ENCODE data around the gene COL9A3.

COL9A3 gene

GRCh38 chr20:62816884-62817873 is at the start of gene COL9A3:
TSS of gene COL9A3 (plus strand) at chr20:62817050. CDS start at chr20:62817065, 15 bp downstream.
- H3K27ac ChIP-seq, result no peak within 1 kb of the TSS
- DNase-seq (ENCODE audit: low read depth, low spot score), result no peak

- no peak for DNase-seq (ENCODE audit: low read depth, low spot score)
- H3K27ac ChIP-seq, result no peak overlapping the region
Observed at GRCh38 chr20:62768234-62768546, 48.7 kb upstream of the COL9A3 start.

GRCh38 chr20:62768551-62769287 is 48.1 kb upstream of the COL9A3 start:
- H3K27ac ChIP-seq, result no peak overlapping the region
- no peak for DNase-seq (ENCODE audit: low read depth, low spot score)

GRCh38 chr20:62769346-62770071 is 47.3 kb upstream of the COL9A3 start:
- no peak overlapping the region for H3K27ac ChIP-seq
- no peak for DNase-seq (ENCODE audit: low read depth, low spot score)

GRCh38 chr20:62770111-62770910 is 46.5 kb upstream of the COL9A3 start:
- H3K27ac ChIP-seq, result no peak overlapping the region
- DNase-seq (ENCODE audit: low read depth, low spot score), result no peak

- no peak for DNase-seq (ENCODE audit: low read depth, low spot score)
- H3K27ac ChIP-seq, result no peak overlapping the region
Observed at GRCh38 chr20:62770916-62771315, 45.9 kb upstream of the COL9A3 start.

GRCh38 chr20:62771396-62772102 is 45.3 kb upstream of the COL9A3 start:
- DNase-seq (ENCODE audit: low read depth, low spot score), result no peak
- no peak overlapping the region for H3K27ac ChIP-seq

GRCh38 chr20:62772103-62772611 is 44.7 kb upstream of the COL9A3 start:
- no peak for DNase-seq (ENCODE audit: low read depth, low spot score)
- H3K27ac ChIP-seq, result no peak overlapping the region

- no peak overlapping the region for H3K27ac ChIP-seq
- DNase-seq (ENCODE audit: low read depth, low spot score), result no peak
Observed at GRCh38 chr20:62772619-62772989, 44.2 kb upstream of the COL9A3 start.

GRCh38 chr20:62772990-62773844 is 43.6 kb upstream of the COL9A3 start:
- DNase-seq (ENCODE audit: low read depth, low spot score), result no peak
- no peak overlapping the region for H3K27ac ChIP-seq

GRCh38 chr20:62773845-62774714 is 42.8 kb upstream of the COL9A3 start:
- DNase-seq (ENCODE audit: low read depth, low spot score), result no peak
- no peak overlapping the region for H3K27ac ChIP-seq

GRCh38 chr20:62774762-62775161 is 42.1 kb upstream of the COL9A3 start:
- no peak overlapping the region for H3K27ac ChIP-seq
- DNase-seq (ENCODE audit: low read depth, low spot score), result no peak

- no peak overlapping the region for H3K27ac ChIP-seq
- no peak for DNase-seq (ENCODE audit: low read depth, low spot score)
Observed at GRCh38 chr20:62775206-62775605, 41.6 kb upstream of the COL9A3 start.

GRCh38 chr20:62776035-62776691 is 40.7 kb upstream of the COL9A3 start:
- DNase-seq (ENCODE audit: low read depth, low spot score), result no peak
- H3K27ac ChIP-seq, result no peak overlapping the region

- H3K27ac ChIP-seq, result no peak overlapping the region
- DNase-seq (ENCODE audit: low read depth, low spot score), result no peak
Observed at GRCh38 chr20:62776692-62777527, 39.9 kb upstream of the COL9A3 start.

- DNase-seq (ENCODE audit: low read depth, low spot score), result no peak
- H3K27ac ChIP-seq, result no peak overlapping the region
Observed at GRCh38 chr20:62777528-62777830, 39.4 kb upstream of the COL9A3 start.

All from epithelial cell of prostate (primary cell).